Measurements from ENCODE around the gene GDF2. TPM values are rescaled to one million over a fixed set of nuclear protein-coding genes. Genes with fewer than 3 reads are reported as not detected.

GDF2 gene
- total RNA-seq, 1 experiment from 2014 or later = not detected

- no CpG with 5 or more reads among the region's 2 CpGs for WGBS (ENCODE audit: extremely low coverage, insufficient read length, low lambda C conversion rate)
These were observed 46.2 kb upstream of the GDF2 start for GRCh38 chr10:47276071-47276470.

More at GRCh38 chr10:47276071-47276470, 46.2 kb upstream of the GDF2 start:
- Histone ChIP-seq H3K79me2 (ENCODE audit: insufficient read depth, low read length) (no peaks in the 10 kb centered on the region), H3K4ac (ENCODE audit: low read depth, low read length) (no peak overlapping the region), H2AK5ac (ENCODE audit: insufficient read length, low read length) (no peak overlapping the region), H3K9me3 (ENCODE audit: control insufficient read depth, low read depth, low read length) (no peaks in the 10 kb centered on the region), H3K18ac (ENCODE audit: insufficient read length, low read depth, low read length) (no peak overlapping the region), H2BK5ac (ENCODE audit: insufficient read length, low read length) (no peak overlapping the region), H3K4me1 (ENCODE audit: insufficient read depth, low read length) (no peaks in the 10 kb centered on the region; the same call in 1 of the 2 replicates), H3K14ac (ENCODE audit: insufficient read depth, low read length) (no peak overlapping the region), H3K23ac (ENCODE audit: insufficient read length, low read depth, low read length) (no peak overlapping the region), H4K91ac (ENCODE audit: insufficient read length, low read depth, low read length) (no peak overlapping the region), H3K9ac (ENCODE audit: extremely low read depth, insufficient read length, low read length) (no peak overlapping the region), H3K27me3 (ENCODE audit: insufficient read depth, low read length) (no peaks in the 10 kb centered on the region), H4K5ac (ENCODE audit: insufficient read length, low read depth, low read length) (no peak overlapping the region), H3K56ac (ENCODE audit: insufficient read length, low read depth, low read length) (no peak overlapping the region), H3K4me2 (ENCODE audit: insufficient read depth, insufficient read length, low read length) (no peak overlapping the region), H4K20me1 (ENCODE audit: control insufficient read depth, insufficient read depth, insufficient read length) (no peaks in the 10 kb centered on the region), H3K27ac (ENCODE audit: insufficient read length, low read depth, low read length) (no peak overlapping the region), H3T11ph (ENCODE audit: low read length) (no peak overlapping the region), H3K79me1 (ENCODE audit: insufficient read depth, low read depth, low read length, poor library complexity, severe bottlenecking) (no peaks in the 10 kb centered on the region), H2BK15ac (ENCODE audit: low read depth, low read length) (no peak overlapping the region), H2BK120ac (ENCODE audit: low read depth, low read length, poor library complexity, severe bottlenecking) (no peak overlapping the region), H2BK20ac (ENCODE audit: low read depth, low read length, poor library complexity, severe bottlenecking) (no peak overlapping the region), H2BK12ac (ENCODE audit: insufficient read length, low read depth, low read length) (no peak overlapping the region), H3K23me2 (ENCODE audit: insufficient read length, low read depth, low read length, poor library complexity, severe bottlenecking) (no peaks in the 10 kb centered on the region), H2AFZ (ENCODE audit: low read length) (no peak overlapping the region), H4K8ac (replicated peaks; ENCODE audit: insufficient read length, low read depth, low read length) (no peak overlapping the region)
- Mint-ChIP-seq H3K4me1 (peaks cover 4 to 5% of the 10 kb centered on the region in 2 experiments; a peak in 3 of 4 replicates), H3K27me3 (ENCODE audit: low read depth) (peaks cover 2% of the 10 kb centered on the region; the same call in 1 of the 2 replicates), H3K36me3 (ENCODE audit: insufficient read depth in 1 of 3, low read depth in 3 of 3) (peaks cover 0 to 2% (median 0%) of the 10 kb centered on the region in 3 experiments; a peak in 2 of 7 replicates), H3K9me3 (peaks cover 17 to 20% of the 10 kb centered on the region in 2 experiments), H3K27ac (no peak overlapping the region), H3K4me3 (no peak overlapping the region)
- no peak for DNase-seq
- TF ChIP-seq, protein P1, sequence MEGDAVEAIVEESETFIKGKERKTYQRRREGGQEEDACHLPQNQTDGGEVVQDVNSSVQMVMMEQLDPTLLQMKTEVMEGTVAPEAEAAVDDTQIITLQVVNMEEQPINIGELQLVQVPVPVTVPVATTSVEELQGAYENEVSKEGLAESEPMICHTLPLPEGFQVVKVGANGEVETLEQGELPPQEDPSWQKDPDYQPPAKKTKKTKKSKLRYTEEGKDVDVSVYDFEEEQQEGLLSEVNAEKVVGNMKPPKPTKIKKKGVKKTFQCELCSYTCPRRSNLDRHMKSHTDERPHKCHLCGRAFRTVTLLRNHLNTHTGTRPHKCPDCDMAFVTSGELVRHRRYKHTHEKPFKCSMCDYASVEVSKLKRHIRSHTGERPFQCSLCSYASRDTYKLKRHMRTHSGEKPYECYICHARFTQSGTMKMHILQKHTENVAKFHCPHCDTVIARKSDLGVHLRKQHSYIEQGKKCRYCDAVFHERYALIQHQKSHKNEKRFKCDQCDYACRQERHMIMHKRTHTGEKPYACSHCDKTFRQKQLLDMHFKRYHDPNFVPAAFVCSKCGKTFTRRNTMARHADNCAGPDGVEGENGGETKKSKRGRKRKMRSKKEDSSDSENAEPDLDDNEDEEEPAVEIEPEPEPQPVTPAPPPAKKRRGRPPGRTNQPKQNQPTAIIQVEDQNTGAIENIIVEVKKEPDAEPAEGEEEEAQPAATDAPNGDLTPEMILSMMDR (conservative IDR thresholded peaks at IDR 0.05) = no peak
